CD4-positive, alpha-beta T cell treated with Interleukin-21 for 1 hour (primary cell): ENCODE results near the gene SCGB1C2.
A peak's percentile ranks its signal among the peaks of the same experiment; 100 is the strongest.
"Not testable (repeated sequence)": the region's sequence is repeated elsewhere in the genome, so short reads cannot be mapped to it uniquely, and the experiment has no call there.

Experiments used
- DNase-seq: peaks from one replicate; pipeline ENCODE4 v3.0.0-alpha.2; 2020

SCGB1C2 gene

GRCh38 chr17:137166-137807 lies at the start of gene SCGB1C2:
SCGB1C2 (plus strand) TSS chr17:137569; CDS start chr17:137591, 22 bp downstream.
- not testable (repeated sequence) for DNase-seq

GRCh38 chr17:113111-113510 lies 24.3 kb upstream of the SCGB1C2 start:
- DNase-seq = not testable (repeated sequence)

DNA sequence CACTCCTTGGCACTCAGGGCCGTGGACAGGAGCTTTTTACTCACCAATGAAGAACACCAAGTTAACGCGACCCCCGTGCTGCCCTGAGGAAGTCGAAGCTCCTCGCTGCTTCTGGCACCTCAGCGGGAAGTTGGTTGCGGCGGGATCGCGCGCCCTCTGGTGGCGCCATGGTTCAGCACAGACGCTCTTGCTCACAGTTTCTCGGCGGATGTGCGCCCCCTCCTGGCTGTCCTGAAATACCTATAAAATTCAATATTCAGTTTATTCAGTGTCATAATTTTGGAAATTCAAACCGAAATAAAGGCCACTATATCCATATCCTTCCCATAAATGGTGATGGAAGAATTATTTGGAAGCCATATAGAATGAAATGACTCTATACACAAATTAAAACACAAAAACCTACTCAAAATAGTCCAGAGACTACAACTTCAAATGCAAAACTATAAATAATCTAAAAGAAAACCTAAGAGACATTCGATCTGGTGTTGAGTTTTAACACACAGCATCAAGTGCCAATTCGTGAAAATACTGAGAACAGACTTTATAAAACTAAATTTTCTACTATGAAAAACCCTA lies 18.9 kb upstream of the SCGB1C2 start:
- peak; percentile 73 for DNase-seq

DNA sequence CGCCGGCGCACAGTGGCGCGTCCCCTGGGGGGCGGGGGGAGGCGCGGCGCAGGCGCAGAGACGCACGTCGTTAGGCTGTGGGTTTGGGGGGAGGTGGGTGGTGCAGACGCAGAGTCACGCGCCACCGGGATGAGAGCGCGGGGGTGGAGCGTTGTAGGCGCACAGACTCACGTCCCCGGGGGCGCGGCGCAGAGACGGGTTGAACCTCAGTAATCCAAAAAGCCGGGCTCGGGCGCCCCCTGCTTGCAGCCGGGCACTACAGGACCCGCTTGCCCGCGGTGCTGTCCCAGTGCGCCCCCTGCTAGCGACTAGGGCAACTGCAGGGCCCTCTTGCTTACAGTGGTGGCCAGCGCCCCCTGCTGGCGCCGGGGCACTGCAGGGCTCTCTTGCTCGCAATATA lies 3.4 kb upstream of the SCGB1C2 start:
- DNase-seq = not testable (repeated sequence)

GRCh38 chr17:134332-134785 lies 3.0 kb upstream of the SCGB1C2 start:
- DNase-seq = not testable (repeated sequence)

GRCh38 chr17:135022-135421 lies 2.3 kb upstream of the SCGB1C2 start:
- not testable (repeated sequence) for DNase-seq

GRCh38 chr17:135895-136294 lies 1.5 kb upstream of the SCGB1C2 start:
- not testable (repeated sequence) for DNase-seq

GRCh38 chr17:136531-136930 lies 838 bp upstream of the SCGB1C2 start:
- peak; percentile 82 for DNase-seq

GRCh38 chr17:139401-140205 lies 2.2 kb downstream of the SCGB1C2 start:
- not testable (repeated sequence) for DNase-seq

DNA sequence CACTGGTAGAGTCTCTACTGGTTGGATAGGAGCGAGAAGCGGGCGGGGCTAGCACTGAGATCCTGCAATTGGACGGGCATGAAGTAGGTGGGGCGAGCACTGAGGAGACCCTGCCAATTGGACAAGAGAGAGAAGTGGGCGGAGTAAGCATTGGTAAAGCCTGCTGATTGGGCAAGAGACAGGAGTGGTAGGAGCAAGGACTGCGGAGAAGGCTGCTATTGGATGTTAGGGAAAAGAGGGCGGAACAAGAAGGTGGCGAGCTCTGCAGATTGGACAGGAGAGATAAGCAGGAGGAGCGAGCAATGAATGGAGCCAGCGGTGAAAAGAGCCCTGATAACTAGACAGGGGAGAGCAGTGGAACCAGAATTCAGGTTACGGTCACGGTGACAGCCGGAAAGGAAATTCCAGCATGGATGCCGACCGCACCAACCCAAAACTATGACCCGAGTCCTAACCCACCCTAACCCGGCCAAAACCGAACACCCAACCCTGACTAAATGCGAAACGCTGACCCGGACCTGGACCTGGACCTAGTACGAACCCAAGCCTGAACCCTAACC lies 4.8 kb downstream of the SCGB1C2 start:
- peak; percentile 35 for DNase-seq

DNA sequence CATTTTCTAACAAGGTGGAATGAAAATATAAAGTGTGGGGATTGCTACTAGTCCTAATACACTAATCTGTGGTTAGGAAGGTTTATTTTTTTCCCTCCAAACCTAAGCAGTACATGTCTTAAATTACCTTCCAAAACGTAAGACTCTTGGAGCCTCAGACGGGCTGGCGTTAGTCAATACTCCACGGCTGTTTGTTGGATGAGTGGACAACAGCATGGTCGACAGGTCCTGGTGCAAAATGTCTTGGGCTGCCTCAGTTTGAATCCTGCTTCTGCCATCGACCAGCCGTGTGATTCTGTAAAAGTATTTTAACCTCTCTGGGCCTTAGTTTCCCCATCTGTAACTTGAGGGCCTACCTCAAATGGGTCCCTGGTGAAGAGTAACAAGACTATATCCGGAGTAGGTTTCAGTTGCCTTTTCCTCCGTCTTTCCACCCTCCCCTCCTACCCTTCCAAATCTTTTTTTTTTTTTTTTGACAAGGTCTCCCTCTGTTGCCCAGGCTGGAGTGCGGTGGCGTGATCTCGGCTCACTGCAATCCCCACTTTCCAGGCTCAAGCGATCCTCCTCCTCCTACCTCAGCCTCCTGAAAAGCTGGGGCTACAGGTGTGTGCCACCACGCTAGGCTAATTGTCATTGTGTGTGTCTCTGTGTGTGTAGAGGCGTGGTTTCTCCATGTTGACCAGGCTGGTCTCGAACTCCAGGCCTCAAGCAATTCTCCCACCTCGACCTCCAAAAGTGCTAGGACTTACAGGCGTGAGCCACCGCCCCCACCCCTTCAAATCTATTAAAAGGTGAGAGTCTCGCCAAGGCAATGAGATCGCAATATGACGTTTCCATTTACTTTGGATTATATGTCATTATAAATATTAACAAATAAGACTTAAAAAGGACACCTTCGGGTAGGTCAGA lies 5.8 kb downstream of the SCGB1C2 start:
- no peak for DNase-seq

DNA sequence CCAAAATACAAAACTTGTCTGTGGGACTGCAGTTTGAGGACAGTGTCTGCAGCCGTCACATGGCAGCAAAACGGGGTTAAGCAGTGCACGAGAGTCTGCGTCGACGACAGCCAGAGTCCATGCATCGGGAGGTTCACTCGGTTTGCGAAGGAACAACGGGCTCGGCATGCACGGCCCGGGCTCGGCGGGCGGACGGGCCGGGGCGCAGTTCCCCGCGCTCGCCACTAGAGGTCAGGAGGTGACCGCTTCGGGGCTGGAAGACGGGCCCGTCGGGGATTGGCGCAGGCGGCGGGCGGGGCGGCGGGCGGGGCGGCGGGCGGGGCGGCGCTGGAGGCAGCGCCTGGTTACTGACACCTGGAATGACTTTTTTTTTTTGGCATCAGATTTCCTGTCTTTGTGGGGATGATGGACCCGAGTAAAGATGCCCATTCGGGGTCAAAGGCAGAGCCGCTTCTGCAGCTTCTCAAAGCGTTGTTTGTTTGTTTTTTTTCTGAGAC lies 6.5 kb downstream of the SCGB1C2 start:
- DNase-seq = peak; percentile 86

DNA sequence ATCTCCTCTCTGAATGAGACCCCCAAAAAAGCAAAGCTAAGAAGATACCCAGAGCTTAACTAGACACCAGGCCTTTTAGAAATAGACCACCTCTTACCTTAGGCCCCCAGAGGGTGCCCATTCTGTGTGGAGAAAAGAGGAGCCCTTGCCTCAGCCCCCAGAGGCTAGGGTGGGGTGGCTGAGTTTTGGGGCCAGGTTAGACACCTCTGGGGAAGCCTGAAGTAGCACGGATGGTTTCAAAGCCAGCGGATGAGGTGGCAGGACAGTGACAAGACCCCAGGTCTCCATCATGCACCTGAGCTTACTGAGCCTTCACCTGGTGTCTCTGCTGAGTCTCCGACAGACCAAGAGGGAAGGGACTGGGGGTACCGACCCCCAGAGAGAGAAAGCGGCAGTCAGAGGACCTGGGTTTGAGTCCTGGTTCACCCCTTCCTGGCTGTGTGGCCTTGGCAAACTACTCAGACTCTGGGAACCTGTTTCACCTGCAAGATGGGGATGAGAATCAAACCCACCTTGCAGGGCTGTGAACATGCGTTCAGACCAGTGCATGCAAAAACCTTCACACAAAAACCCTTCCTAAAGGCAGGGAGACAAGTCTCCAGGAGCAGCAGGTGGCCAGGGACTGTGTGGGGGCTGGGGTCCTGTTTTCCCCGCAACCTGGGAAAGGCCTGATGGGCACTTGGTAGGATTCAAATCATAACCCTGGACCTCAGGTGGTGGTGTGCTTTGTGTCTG lies 7.7 kb downstream of the SCGB1C2 start:
- DNase-seq = no peak

GRCh38 chr17:145671-146541 lies 8.5 kb downstream of the SCGB1C2 start:
- no peak for DNase-seq

GRCh38 chr17:146546-146945 lies 9.2 kb downstream of the SCGB1C2 start:
- no peak for DNase-seq

- DNase-seq = no peak
These were observed 9.8 kb downstream of the SCGB1C2 start for GRCh38 chr17:146983-147761.

GRCh38 chr17:147796-148740 lies 10.7 kb downstream of the SCGB1C2 start:
- DNase-seq = no peak

DNA sequence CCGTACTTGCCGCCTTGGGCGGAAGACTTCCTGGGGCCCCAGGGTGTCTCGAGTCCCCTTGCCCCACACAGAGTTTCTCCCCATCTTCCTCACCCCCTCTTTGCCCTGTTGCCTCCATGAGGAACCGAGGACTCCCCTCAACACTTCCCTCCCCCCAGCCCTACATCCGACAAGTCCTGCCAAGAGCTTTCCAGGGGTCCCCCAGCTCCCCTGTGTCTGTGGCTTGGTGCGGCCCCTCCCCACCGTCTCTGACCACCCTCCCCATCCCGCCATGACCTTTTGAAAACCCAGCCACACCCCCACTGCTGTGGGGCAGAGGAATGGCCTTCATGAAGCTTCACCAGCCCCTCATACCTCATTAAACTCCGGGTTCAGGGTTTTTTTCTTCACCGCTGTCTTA lies 11.4 kb downstream of the SCGB1C2 start:
- DNase-seq = no peak
